Colonic mucosa (tissue), 4 donors: ENCODE results near the gene THRB. TPM values are rescaled to one million over a fixed set of nuclear protein-coding genes. Genes with fewer than 3 reads are reported as not detected.
"Not testable (repeated sequence)": the region's sequence is repeated elsewhere in the genome, so short reads cannot be mapped to it uniquely, and the experiment has no call there.

ENCODE experiments used
- DNase-seq: peaks from one replicate; pipeline ENCODE4 v3.0.0-alpha.2; 2020
- H3K27ac ChIP-seq: fragments of 200-600 bp; one replicate; pipeline ENCODE4 v1.8.0; 2021
- H3K27me3 ChIP-seq: fragments of 200-600 bp; one replicate; pipeline ENCODE4 v1.8.0; 2021
- H3K36me3 ChIP-seq: fragments of 200-600 bp; one replicate; pipeline ENCODE4 v1.8.0; 2021
- H3K4me1 ChIP-seq: fragments of 200-600 bp; one replicate; pipeline ENCODE4 v1.8.0; 2021; ENCODE audit warnings: mild to moderate bottlenecking
- H3K4me3 ChIP-seq: fragments of 200-600 bp; one replicate; pipeline ENCODE4 v1.8.0; 2021
- H3K9ac ChIP-seq, 2 donors: one replicate each; pipeline ENCODE4 v1.7.0; 2013; ENCODE audit warnings: control low read depth in 2 of 2, low read depth in 2 of 2, low read length in 2 of 2
- H3K9me3 ChIP-seq: fragments of 200-600 bp; one replicate; pipeline ENCODE4 v1.8.0; 2021
- CTCF ChIP-seq: fragments of 200-600 bp; IDR thresholded peaks from one replicate; pipeline ENCODE4 v1.8.0; 2022; ENCODE audit warnings: antibody characterized with exemption, mild to moderate bottlenecking
- intact Hi-C: fragments of 100-400 bp; cut with DNase I; formaldehyde crosslinking; loops from one replicate; pipeline ENCODE4 v1.14.1; 2022
- total RNA-seq, 2 donors: library from RNA; stranded (reverse); fragmentation: NEBNext Ultra II Directional in 1 of 2; extraction: Animal tissue kit (Norgen Biotek cat#: 25700) in 1 of 2; gene quantifications; one replicate each; pipeline ENCODE4 v1.2.1, GENCODE V29; 2021
- donor health status: healthy.
- donor health status: DM: no; HTN: no; CAD: no.
- donor health status: DM: no; HTN: no; CAD: no.

THRB gene
- total RNA-seq, 2 donors from 2014 or later = 23.3 to 27.6 TPM

- Histone ChIP-seq H3K27me3 (no peaks in the 10 kb centered on the region), H3K9ac (no peak overlapping the region), H3K4me3 (no peak overlapping the region), H3K4me1 (no peaks in the 10 kb centered on the region), H3K27ac (no peak overlapping the region), H3K36me3 (no peaks in the 10 kb centered on the region), H3K9me3 (no peaks in the 10 kb centered on the region)
- DNase-seq = no peak
- no peak for TF ChIP-seq CTCF
- intact Hi-C loops = no loop called here
These were observed 75.4 kb downstream of the THRB start for GRCh38 chr3:24419067-24419791.

GRCh38 chr3:24417730-24418129 lies 76.9 kb downstream of the THRB start:
- TF ChIP-seq CTCF = no peak
- Histone ChIP-seq H3K36me3 (no peaks in the 10 kb centered on the region), H3K27ac (no peak overlapping the region), H3K27me3 (no peaks in the 10 kb centered on the region), H3K4me1 (no peaks in the 10 kb centered on the region), H3K4me3 (no peak overlapping the region), H3K9ac (no peak overlapping the region), H3K9me3 (no peaks in the 10 kb centered on the region)
- intact Hi-C loops = no loop called here
- DNase-seq = no peak

DNA sequence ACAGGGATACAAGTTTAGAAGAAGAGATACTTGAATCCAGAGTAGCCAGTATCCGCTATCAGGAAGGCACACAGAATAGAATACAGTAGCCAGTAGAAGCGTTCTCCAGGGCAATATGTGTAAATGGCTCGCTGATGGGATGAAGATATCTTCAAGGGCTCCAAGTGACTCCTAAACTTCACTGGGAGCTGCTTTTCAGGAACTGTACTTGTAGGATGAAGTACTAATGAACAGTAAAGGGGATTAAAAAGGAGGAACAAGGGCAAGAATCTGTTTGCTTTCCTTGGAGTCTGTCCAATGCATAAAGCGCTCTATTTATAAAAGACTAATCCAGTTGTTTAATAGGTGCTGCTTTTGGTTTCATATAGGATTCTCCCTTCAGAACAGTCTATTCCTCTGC lies 78.4 kb downstream of the THRB start:
- H3K4me1 ChIP-seq = no peaks in the 10 kb centered on the region
- no peaks in the 10 kb centered on the region for H3K36me3 ChIP-seq
- no peaks in the 10 kb centered on the region for H3K27me3 ChIP-seq
- no peak overlapping the region for H3K9ac ChIP-seq
- no peak overlapping the region for H3K4me3 ChIP-seq
- TF ChIP-seq CTCF = no peak
- no peaks in the 10 kb centered on the region for H3K9me3 ChIP-seq
- H3K27ac ChIP-seq = no peak overlapping the region
- no peak for DNase-seq
- intact Hi-C loops = no loop called here

DNA sequence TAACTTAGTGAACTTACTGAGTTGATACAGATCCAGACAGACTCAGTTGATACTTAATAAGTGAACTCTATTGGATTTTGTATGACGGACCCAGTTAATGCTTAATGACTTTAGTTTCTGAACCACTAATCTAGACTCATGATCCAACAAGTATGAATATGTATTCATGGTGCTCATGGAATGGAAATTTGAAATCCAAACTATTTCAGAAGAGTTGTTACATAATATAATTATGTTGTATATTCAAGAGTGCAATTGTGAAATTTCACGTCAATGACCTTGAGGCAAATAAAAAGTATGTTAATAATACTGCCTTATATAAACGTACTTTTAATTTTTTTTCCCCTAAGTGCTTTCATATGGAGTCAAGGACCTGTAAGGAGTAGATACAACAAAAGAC lies 78.8 kb downstream of the THRB start:
- H3K36me3 ChIP-seq = no peaks in the 10 kb centered on the region
- no peak for DNase-seq
- H3K27ac ChIP-seq = no peak overlapping the region
- H3K9me3 ChIP-seq = no peaks in the 10 kb centered on the region
- H3K4me3 ChIP-seq = no peak overlapping the region
- TF ChIP-seq CTCF = no peak
- no peaks in the 10 kb centered on the region for H3K4me1 ChIP-seq
- H3K9ac ChIP-seq = no peak overlapping the region
- no peaks in the 10 kb centered on the region for H3K27me3 ChIP-seq
- intact Hi-C loops = no loop called here

DNA sequence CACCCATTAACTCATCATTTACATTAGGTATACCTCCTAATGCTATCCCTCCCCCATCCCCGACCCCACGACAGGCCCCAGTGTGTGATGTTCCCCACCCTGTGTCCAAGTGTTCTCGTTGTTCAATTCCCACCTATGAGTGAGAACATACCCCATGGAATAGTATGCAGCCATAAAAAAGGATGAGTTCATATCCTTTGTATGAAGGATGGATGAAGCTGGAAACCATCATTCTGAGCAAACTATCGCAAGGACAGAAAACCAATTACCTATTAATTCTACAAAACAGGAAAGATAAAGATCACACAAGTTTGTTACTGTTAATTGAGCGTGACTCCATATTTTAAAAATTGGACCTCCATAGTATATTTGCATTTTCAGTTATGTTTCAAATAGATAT lies 81.0 kb downstream of the THRB start:
- H3K4me3 ChIP-seq, H3K36me3 ChIP-seq, intact Hi-C loops, H3K9ac ChIP-seq, H3K27ac ChIP-seq, DNase-seq, H3K9me3 ChIP-seq, H3K4me1 ChIP-seq, H3K27me3 ChIP-seq: not testable (repeated sequence)

DNA sequence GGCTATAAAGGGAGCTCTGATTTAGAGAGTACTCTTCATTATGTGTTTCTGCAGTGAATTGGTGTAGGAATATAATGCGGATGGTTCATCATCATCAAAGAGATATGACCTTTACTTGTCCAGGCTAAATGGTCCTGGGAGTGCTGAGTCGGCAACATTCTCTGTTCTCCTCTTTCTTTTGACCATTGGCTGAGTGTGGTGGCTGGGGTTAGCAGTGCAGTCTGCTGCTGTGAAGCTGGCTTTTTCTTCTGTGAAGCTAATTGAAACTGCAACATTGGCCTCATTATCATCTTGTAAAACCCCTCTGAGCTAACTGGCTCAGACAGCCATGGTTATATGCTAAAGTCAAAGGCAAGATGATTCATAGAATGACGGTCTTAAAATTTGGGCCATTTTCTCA lies 83.8 kb downstream of the THRB start:
- no peak overlapping the region for H3K27ac ChIP-seq
- intact Hi-C loops = no loop called here
- no peaks in the 10 kb centered on the region for H3K36me3 ChIP-seq
- no peak for TF ChIP-seq CTCF
- no peak for DNase-seq
- H3K4me1 ChIP-seq = no peaks in the 10 kb centered on the region
- H3K4me3 ChIP-seq = no peak overlapping the region
- H3K9ac ChIP-seq = no peak overlapping the region
- H3K9me3 ChIP-seq = no peaks in the 10 kb centered on the region
- H3K27me3 ChIP-seq = no peaks in the 10 kb centered on the region
